ENCODE results near the gene TPPP3. TPM values are rescaled to one million over a fixed set of nuclear protein-coding genes. Genes with fewer than 3 reads are reported as not detected.
A peak's percentile ranks its signal among the peaks of the same experiment; 100 is the strongest.

Gene TPPP3
- total RNA-seq, 1 experiment from 2014 or later, result not detected

DNA sequence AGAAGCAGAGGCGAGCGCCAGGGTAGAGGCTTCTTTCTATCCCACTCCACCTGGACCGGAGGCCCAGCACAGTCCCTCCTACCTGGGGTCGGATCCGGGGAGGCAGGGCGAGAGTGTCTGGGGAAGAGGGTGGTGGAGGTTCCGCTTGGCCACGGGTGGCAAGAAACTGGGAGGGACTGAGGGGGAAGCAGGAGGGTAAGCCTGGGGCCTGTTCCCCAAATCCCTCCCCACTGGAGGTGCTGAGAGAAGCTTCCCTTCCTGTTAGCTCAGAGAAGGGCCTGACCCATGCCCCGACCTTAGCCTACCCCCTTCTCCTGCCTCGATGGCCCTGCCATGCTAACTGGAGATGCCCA is 1.8 kb upstream of the TPPP3 start:
- Histone ChIP-seq H3K36me3 (no peaks in the 10 kb centered on the region), H3K4me3 (no peak overlapping the region), H3K27ac (no peak overlapping the region), H3K4me1 (replicated peaks) (peaks cover 30% of the 10 kb centered on the region), H3K27me3 (replicated peaks) (no peaks in the 10 kb centered on the region), H3K9me3 (replicated peaks) (peaks cover 5% of the 10 kb centered on the region)
- no peak for DNase-seq (ENCODE audit: low read depth in 1 of 2, low spot score in 2 of 2)

DNA sequence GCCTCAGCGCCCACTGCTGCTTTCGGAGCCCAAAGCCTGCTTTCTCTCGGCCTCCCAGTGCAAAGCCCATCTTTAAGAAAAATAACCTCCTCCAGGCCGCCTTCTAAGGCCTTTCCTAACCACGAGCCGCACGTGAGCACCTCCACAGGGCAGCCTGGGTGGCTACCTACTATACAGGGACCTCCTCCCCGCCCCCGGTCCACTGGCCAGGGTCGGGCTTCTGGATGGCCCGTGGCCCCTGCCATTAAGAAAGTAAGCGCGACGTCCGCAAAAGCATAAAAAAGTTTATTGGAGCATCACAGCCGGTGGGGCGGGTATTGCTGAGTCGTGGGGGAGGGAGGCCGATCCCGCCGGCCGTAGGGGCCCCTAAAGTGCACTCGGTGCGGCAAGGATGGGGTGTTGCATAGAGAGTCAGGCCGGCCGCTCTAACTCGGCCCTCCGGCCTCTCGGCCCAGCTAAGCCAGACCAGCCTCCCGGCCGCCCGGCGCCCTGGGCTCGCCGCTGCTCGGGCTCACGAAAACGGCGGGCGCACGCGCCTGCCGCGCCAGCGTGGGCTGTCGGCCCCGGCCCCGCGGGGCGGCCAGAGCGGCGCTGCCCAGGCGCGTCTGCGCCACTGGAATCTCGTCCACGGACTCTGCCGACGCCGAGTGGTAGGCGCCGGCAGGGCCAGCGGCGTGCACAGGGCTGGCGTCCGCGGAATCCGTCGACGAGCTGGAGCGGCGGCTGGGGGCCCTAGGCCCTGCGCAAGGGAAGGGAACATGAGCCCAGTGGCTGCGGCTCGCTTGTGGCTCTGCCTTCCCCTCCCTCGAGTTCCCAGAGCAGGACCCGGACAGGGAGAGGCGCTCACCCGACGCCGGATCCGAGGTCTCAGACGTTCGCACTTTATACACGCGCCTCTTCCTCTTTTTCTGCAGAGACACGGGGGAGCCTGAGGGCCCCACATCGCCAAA is 1.1 kb upstream of the TPPP3 start:
- Histone ChIP-seq H3K27ac (no peak overlapping the region), H3K36me3 (no peaks in the 10 kb centered on the region), H3K4me3 (no peak overlapping the region), H3K4me1 (replicated peaks) (peaks cover 28% of the 10 kb centered on the region), H3K27me3 (replicated peaks) (no peaks in the 10 kb centered on the region), H3K9me3 (replicated peaks) (peaks cover 5% of the 10 kb centered on the region)
- DNase-seq (ENCODE audit: low read depth in 1 of 2, low spot score in 2 of 2), result peak in 1 of 2 experiments; percentile 39

DNA sequence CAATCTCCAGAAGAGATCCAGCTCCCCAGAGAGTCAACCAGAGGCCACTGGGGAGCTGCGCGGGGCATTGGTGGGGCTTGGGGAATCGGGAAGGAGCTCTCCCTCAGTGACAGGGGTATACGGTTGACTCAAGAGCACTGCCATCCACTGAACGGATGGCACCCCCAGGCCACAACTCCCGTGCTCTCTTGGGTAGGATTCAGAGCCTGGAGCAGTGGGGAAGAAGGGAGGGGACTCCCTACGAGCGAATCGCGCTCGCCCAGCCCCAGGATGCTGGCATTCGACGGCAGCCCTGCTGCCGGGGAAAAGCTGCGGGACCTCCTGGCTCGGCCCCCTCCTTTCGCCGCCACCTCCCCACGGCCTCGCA is 473 bp upstream of the TPPP3 start:
- Histone ChIP-seq H3K4me3 (peak overlapping the region; percentile 23), H3K27ac (no peak overlapping the region)
- no peak for DNase-seq (ENCODE audit: low read depth in 1 of 2, low spot score in 2 of 2)

DNA sequence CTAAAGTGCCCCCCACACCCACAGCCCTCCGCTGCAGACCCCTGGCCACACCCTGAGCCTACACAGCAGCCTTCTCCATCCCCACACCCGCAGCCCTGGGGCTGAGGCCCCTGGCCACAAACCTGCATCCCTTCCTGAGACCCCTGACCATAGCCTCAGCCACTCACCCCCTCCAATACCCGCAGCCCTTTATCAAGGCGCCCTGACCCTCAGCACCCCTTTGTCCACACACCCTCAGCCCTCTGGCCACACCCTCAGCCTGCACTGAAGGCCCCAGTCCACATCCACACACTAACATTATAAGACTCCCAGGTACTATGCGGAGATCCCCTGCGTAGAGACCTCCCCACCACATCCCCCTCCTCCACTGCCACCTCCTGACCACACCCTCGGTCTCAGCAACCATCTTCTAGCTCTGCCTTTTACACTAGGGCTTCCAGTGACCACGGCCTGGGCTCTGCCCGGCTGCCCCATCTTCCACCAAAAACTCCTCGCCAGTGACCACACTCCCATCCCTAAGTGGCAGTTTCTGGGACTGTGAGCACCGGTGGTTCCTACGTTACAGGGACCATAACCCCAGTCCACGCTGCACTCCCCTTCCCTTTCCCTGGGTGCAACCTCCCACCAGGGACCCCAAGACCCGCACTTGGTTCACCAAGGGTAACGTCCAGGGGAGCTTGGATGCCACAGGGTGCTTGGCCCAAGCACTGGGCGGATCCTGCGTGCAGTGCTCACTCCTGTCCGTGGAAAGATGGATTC is 818 bp downstream of the TPPP3 start:
- DNase-seq (ENCODE audit: low read depth in 1 of 2, low spot score in 2 of 2), result no peak
- Histone ChIP-seq H3K36me3 (no peaks in the 10 kb centered on the region), H3K4me1 (replicated peaks) (peaks cover 25% of the 10 kb centered on the region), H3K9me3 (replicated peaks) (no peaks in the 10 kb centered on the region), H3K27me3 (replicated peaks) (no peaks in the 10 kb centered on the region), H3K27ac (no peak overlapping the region), H3K4me3 (no peak overlapping the region)

More for the DNA sequence above, 473 bp upstream of the TPPP3 start:
- Histone ChIP-seq H3K36me3 (no peaks in the 10 kb centered on the region), H3K9me3 (replicated peaks) (no peaks in the 10 kb centered on the region), H3K27me3 (replicated peaks) (no peaks in the 10 kb centered on the region), H3K4me1 (replicated peaks) (peaks cover 25% of the 10 kb centered on the region)

DNA sequence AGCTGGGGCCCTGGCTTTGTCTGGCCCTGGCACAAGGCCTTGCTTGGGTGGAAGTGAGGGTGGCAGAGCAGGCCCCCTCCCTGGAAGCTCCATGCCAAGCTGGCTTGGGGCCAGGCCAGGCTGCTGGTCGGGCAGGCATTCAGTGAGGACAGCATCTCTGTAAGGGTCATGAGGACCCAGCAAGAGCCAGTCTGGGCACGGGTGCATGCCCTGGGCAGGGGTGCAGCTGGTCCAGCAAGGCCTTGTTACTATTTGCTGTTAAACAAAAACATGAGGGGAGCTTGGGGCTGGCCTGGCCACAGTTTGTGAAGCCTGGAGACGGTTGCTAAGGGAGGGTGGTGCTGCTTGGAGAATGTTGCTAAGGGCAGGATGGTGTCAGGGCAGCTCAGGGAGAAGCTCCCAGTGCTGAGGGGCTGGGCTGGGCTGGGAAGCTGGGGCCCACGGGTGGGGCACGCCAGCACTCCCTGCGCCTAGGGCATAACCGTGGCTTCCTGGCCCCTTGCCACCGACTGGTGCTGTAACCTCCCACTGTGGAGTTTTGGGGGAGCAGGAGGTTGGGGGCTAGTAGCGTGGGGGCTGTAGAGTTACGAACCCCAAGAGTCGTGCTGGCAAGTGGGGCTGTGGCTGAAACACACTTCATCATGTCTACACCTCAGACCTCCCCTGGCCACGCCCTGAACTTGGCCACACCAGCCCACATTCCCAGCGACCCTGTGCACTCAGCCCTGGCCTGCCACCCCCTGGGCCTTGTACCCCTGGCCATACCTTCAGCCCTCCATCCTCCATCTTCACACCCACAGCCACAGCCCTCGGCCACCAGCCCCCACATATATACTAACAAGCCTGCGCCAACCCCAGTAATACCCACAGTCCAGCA is 1.6 kb downstream of the TPPP3 start:
- DNase-seq (ENCODE audit: low read depth in 1 of 2, low spot score in 2 of 2), result no peak
- H3K27me3 ChIP-seq (replicated peaks), result no peaks in the 10 kb centered on the region
- no peaks in the 10 kb centered on the region for H3K36me3 ChIP-seq
- no peak overlapping the region for H3K27ac ChIP-seq
- peaks cover 23% of the 10 kb centered on the region for H3K4me1 ChIP-seq (replicated peaks)
- H3K9me3 ChIP-seq (replicated peaks), result no peaks in the 10 kb centered on the region
- no peak overlapping the region for H3K4me3 ChIP-seq

DNA sequence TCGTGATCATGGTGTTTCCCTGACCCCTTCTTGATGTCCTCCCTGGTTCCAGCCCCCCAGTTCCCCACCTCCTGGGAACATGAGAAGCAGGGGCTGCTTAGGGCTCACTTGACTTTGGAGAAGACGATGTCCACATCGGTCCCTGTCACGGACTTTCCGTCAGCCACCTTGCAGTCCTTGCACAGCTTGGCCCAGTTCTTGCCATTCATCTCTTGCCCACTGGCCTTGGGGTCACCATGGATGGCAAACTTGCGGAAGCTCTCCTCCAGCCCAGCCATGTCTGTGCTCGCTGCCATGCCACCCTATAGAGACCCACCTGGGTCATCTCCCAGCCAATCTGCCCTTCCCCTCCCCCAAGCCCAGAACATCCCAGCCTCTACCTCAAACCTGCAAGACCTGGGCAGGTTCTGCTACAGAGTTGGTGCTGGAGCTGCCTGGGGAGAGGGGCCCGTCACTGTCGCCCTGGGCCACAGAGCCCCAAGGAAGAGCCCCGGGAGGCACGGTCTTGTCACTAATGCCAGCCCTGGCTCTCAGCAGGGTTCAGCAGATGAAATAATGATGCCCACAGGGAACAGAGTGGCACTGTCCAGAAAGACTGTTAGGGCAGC is 2.4 kb downstream of the TPPP3 start:
- Histone ChIP-seq H3K9me3 (replicated peaks) (no peaks in the 10 kb centered on the region), H3K27ac (no peak overlapping the region)

DNA sequence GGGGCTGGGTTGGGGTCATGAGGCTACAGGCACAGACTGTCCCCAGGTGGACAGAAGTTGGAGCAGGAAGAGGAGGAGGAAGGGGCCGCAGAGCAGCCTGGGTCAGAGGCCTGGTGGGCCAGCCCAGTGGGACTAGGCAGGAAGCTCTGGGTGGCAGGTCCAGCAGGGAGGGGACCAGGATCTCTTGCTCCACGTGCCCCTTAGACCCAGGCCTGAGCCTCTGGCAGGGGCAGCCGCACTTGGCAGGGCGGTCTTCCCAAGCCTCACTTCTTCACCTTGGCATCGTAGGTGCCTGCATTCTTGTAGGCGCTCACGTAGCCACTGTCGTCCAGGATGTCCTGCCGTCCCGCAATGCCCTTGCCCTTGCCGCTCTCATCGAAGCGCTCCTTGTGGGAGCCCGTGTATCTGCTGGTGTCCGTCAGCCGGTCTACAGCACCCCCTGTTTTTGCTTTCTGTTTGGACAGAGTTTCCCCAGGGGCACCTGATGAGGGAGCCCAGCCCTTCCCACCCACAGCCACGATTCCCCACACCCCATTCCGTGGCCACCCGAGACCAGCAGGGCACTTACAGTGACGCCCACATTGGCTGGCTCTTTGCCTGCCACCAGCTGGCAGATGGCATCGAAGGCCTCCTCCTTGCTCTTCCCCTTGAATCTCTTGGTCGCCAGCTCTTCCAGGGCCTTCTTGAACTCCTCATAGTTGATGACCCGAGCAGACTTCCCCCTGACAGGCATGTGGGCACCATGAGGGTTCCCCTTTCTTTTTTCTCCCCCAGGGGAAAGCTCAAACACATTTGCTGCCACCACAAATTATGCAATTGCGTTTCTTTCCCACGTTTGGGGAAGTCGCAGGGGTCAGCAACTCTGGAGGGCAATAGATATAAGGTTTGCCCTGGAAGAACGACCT is 3.1 kb downstream of the TPPP3 start:
- Histone ChIP-seq H3K27me3 (replicated peaks) (no peaks in the 10 kb centered on the region), H3K27ac (no peak overlapping the region), H3K9me3 (replicated peaks) (no peaks in the 10 kb centered on the region), H3K4me1 (replicated peaks) (peaks cover 12% of the 10 kb centered on the region), H3K36me3 (no peaks in the 10 kb centered on the region), H3K4me3 (no peak overlapping the region)
- no peak for DNase-seq (ENCODE audit: low read depth in 1 of 2, low spot score in 2 of 2)

More for the DNA sequence above, 2.4 kb downstream of the TPPP3 start:
- Histone ChIP-seq H3K36me3 (no peaks in the 10 kb centered on the region), H3K4me1 (replicated peaks) (peaks cover 15% of the 10 kb centered on the region), H3K4me3 (no peak overlapping the region), H3K27me3 (replicated peaks) (no peaks in the 10 kb centered on the region)
- DNase-seq (ENCODE audit: low read depth in 1 of 2, low spot score in 2 of 2), result no peak

DNA sequence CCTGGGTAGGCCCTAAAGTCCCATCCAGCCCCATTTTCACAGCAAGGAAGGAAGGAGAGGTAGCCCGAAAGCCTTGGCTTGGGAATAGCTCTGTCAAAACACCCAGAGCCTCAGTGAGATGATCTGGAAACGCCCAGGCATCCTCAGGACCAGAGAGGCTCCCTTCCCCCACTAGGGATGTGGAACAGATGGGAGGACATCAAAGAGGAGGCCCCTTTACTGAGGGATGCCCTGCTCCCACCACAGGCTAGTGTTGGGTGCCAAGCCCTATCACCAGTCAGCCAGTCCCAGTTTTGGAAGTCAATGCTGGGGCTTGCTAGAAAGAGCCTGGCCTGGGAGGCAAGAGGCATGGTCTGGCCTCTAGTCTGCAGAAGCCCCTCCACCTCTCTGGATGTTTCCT is 4.7 kb downstream of the TPPP3 start:
- Histone ChIP-seq H3K27ac (no peak overlapping the region), H3K27me3 (replicated peaks) (no peaks in the 10 kb centered on the region), H3K4me1 (replicated peaks) (peaks cover 8% of the 10 kb centered on the region), H3K36me3 (no peaks in the 10 kb centered on the region), H3K9me3 (replicated peaks) (no peaks in the 10 kb centered on the region), H3K4me3 (no peak overlapping the region)
- DNase-seq (ENCODE audit: low read depth in 1 of 2, low spot score in 2 of 2), result no peak

DNA sequence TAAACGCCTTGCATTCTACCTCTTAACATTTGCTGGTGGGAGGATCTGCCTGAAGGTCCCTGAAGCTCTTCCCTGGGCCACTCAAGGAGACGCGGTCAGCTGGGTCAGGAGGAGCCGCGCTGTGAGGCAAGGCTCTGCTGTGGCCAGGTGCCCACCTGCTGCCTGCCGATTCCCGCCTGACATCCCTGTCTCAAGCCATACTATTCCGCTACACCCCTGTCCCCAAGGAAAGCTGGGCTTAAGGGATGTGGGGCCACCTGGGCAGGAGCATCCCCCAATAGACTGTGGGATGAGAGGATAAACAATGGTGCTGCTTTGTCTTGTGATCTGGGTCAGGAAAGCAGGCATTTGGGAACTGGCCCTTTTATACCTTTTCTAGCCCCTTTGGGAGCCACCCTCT is 5.1 kb downstream of the TPPP3 start:
- Histone ChIP-seq H3K27ac (no peak overlapping the region), H3K36me3 (no peaks in the 10 kb centered on the region), H3K4me3 (no peak overlapping the region), H3K27me3 (replicated peaks) (0 out of 2 replicates have a peak, but pooled peaks cover 3% of the 10 kb centered on the region), H3K4me1 (replicated peaks) (peaks cover 5% of the 10 kb centered on the region), H3K9me3 (replicated peaks) (no peaks in the 10 kb centered on the region)
- DNase-seq (ENCODE audit: low read depth in 1 of 2, low spot score in 2 of 2), result no peak

DNA sequence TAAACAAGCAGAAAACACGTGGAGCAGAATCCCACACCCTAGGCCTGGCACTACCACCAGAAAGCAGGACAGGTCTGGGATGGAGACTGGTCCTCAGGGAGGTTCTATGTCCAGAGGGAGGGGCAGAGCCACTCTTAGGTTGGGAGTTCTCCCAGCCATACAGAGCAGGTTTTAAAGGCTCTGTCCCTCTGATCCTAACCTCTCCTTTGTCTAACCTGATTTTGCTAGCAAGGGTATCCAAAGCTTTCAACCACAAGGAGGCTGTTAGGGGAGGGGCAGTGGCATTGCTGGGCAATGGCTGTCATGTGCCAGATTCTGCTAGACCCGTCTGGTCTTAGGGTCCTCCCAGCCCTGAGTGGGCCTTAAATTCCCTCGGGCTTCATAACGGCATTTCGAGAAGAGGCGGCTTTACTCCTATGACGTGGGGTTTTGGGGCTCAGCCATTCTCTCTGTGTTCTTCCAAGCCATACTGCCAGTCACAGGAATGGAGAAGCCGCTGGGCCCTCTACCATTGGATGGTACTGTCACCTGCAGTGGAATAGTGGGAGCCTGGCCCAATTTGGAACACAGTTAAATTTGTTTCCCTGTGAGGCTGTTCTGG is 5.7 kb downstream of the TPPP3 start:
- no peak overlapping the region for H3K27ac ChIP-seq
- no peak overlapping the region for H3K4me3 ChIP-seq
- 0 out of 2 replicates have a peak, but pooled peaks cover 4% of the 10 kb centered on the region for H3K27me3 ChIP-seq (replicated peaks)
- DNase-seq (ENCODE audit: low read depth in 1 of 2, low spot score in 2 of 2), result no peak
- H3K4me1 ChIP-seq (replicated peaks), result no peaks in the 10 kb centered on the region; the same call in 1 of the 2 replicates
- H3K9me3 ChIP-seq (replicated peaks), result no peaks in the 10 kb centered on the region
- no peaks in the 10 kb centered on the region for H3K36me3 ChIP-seq

DNA sequence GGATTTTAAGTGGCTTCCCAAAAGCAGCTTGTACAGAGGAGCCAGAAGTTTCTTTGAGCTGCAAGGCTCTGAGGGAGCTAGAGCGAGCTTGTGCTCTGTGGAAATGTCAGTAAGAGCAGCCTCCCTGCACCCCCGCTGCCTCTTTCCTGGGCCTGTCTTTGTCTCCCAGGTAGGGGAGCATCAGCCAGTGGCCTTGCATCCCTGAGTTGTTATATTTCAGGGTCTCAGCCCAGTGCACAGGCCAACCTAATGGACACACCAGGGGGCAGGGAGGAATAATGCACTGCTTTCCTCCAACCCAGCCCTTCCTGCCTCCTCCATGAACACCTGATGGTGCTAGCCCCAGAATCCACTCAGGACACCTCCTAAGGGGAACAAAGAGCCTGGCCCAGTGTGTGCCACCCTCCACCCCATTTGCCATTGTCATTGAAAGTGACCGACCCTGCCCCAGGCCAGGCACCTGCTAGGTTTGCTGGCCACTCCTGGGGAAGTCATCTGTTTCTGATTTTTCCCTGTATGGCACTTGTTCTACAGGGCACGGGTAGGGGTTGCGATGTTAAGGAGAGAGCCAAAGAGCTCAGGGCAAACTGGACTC is 6.3 kb downstream of the TPPP3 start:
- no peaks in the 10 kb centered on the region for H3K9me3 ChIP-seq (replicated peaks)
- H3K36me3 ChIP-seq, result no peaks in the 10 kb centered on the region
- no peak overlapping the region for H3K4me3 ChIP-seq
- DNase-seq (ENCODE audit: low read depth in 1 of 2, low spot score in 2 of 2), result no peak
- no peaks in the 10 kb centered on the region for H3K4me1 ChIP-seq (replicated peaks)
- H3K27ac ChIP-seq, result no peak overlapping the region
- 0 out of 2 replicates have a peak, but pooled peaks cover 4% of the 10 kb centered on the region for H3K27me3 ChIP-seq (replicated peaks)
